DOHH2 (cell line): ENCODE results near the gene CNR2.
A peak's percentile ranks its signal among the peaks of the same experiment; 100 is the strongest.

Source experiments
- H3F3A ChIP-seq: fragments of 200-600 bp; sonication (generic), shearing (Covaris generic); 2 replicates; pipeline ENCODE4 v1.6.0; 2016; ENCODE audit warnings: antibody characterized with exemption, mild to moderate bottlenecking; ENCODE audit not compliant: control insufficient read depth, insufficient read depth
- H3K27ac ChIP-seq: fragments of 200-600 bp; sonication (generic); 2 replicates; pipeline ENCODE4 v1.5.1; 2014; ENCODE audit warnings: low read depth, mild to moderate bottlenecking, low read length, moderate library complexity
- H3K27me3 ChIP-seq: fragments of 200-600 bp; sonication (generic); 2 replicates; pipeline ENCODE4 v1.6.1; 2014; ENCODE audit warnings: mild to moderate bottlenecking, low read length, mixed read lengths; ENCODE audit not compliant: control insufficient read depth
- H3K36me3 ChIP-seq: fragments of 200-600 bp; sonication (generic); 2 replicates; pipeline ENCODE4 v1.6.1; 2014; ENCODE audit warnings: mild to moderate bottlenecking, low read length, moderate library complexity, mixed read lengths; ENCODE audit not compliant: control insufficient read depth
- H3K4me1 ChIP-seq: fragments of 200-600 bp; sonication (generic); 2 replicates; pipeline ENCODE4 v1.6.1; 2014; ENCODE audit warnings: mild to moderate bottlenecking, low read length, mixed read lengths; ENCODE audit not compliant: control insufficient read depth
- H3K4me2 ChIP-seq: fragments of 200-600 bp; sonication (generic); 2 replicates; pipeline ENCODE4 v1.6.0; 2014; ENCODE audit warnings: mild to moderate bottlenecking, low read length, moderate library complexity
- H3K4me3 ChIP-seq: fragments of 200-600 bp; sonication (generic); 2 replicates; pipeline ENCODE4 v1.5.1; 2014; ENCODE audit warnings: mild to moderate bottlenecking, low read length, mixed read lengths
- H3K79me2 ChIP-seq: fragments of 200-600 bp; sonication (generic); 2 replicates; pipeline ENCODE4 v1.6.1; 2014; ENCODE audit warnings: mild to moderate bottlenecking, low read length, mixed read lengths; ENCODE audit not compliant: control insufficient read depth
- H3K9me2 ChIP-seq: fragments of 200-600 bp; sonication (generic); replicated peaks from 2 replicates; pipeline ENCODE4 v1.6.1; 2014; ENCODE audit warnings: mild to moderate bottlenecking, low read length, mixed read lengths; ENCODE audit not compliant: control insufficient read depth
- H3K9me3 ChIP-seq: fragments of 200-600 bp; sonication (generic); 2 replicates; pipeline ENCODE4 v1.6.1; 2014; ENCODE audit warnings: antibody characterized with exemption, low read length, mixed read lengths; ENCODE audit not compliant: control insufficient read depth, insufficient read depth
- H4K20me1 ChIP-seq: fragments of 200-600 bp; sonication (generic); 2 replicates; pipeline ENCODE4 v1.6.0; 2014; ENCODE audit warnings: low read depth, mild to moderate bottlenecking, antibody characterized with exemption, low read length, moderate library complexity; ENCODE audit not compliant: control insufficient read depth, insufficient read depth
- CTCF ChIP-seq: fragments of 200-600 bp; sonication (generic); IDR thresholded peaks from one replicate; pipeline ENCODE4 v1.5.1; 2014; ENCODE audit warnings: antibody characterized with exemption, mild to moderate bottlenecking, low read depth, low read length; ENCODE audit not compliant: poor library complexity, severe bottlenecking
- EZH2phosphoT487 ChIP-seq: fragments of 200-600 bp; sonication (generic); IDR thresholded peaks from 2 replicates; pipeline ENCODE4 v1.6.1; 2017; ENCODE audit warnings: borderline replicate concordance, mild to moderate bottlenecking, antibody characterized with exemption, low read length, moderate library complexity, mixed read lengths

The CNR2 gene

GRCh38 chr1:23899070-23899469 is 14.1 kb downstream of the CNR2 start:
- Histone ChIP-seq H3K9me3 (no peaks in the 10 kb centered on the region), H3K27me3 (no peaks in the 10 kb centered on the region), H3F3A (peaks cover 18% of the 10 kb centered on the region), H4K20me1 (no peaks in the 10 kb centered on the region), H3K9me2 (no peaks in the 10 kb centered on the region), H3K4me2 (peak overlapping the region; percentile 53), H3K79me2 (peaks cover 44% of the 10 kb centered on the region), H3K4me1 (peaks cover 77% of the 10 kb centered on the region), H3K36me3 (peaks cover 28% of the 10 kb centered on the region), H3K4me3 (peak overlapping the region; percentile 24; the same call in 1 of the 2 replicates), H3K27ac (peak overlapping the region; percentile 15; the same call in 1 of the 2 replicates)
- TF ChIP-seq EZH2phosphoT487 = no peak
- no peak for TF ChIP-seq CTCF

- Histone ChIP-seq H3K27ac (peak overlapping the region; percentile 31), H3K4me2 (peak overlapping the region; percentile 59), H3K4me1 (peaks cover 84% of the 10 kb centered on the region), H3K4me3 (peak overlapping the region; percentile 34; the same call in 1 of the 2 replicates), H3K27me3 (no peaks in the 10 kb centered on the region), H4K20me1 (no peaks in the 10 kb centered on the region), H3K9me2 (no peaks in the 10 kb centered on the region), H3K9me3 (no peaks in the 10 kb centered on the region), H3K36me3 (peaks cover 17% of the 10 kb centered on the region), H3F3A (peaks cover 27% of the 10 kb centered on the region), H3K79me2 (peaks cover 27% of the 10 kb centered on the region)
- TF ChIP-seq CTCF (no peak), EZH2phosphoT487 (no peak)
These were observed 16.1 kb downstream of the CNR2 start for GRCh38 chr1:23897083-23897482.

GRCh38 chr1:23896491-23896890 is 16.7 kb downstream of the CNR2 start:
- peak overlapping the region; percentile 31 for H3K27ac ChIP-seq

More at GRCh38 chr1:23896491-23896890, 16.7 kb downstream of the CNR2 start:
- Histone ChIP-seq H3F3A (peaks cover 31% of the 10 kb centered on the region), H3K9me3 (no peaks in the 10 kb centered on the region), H3K4me3 (0 out of 2 replicates have a peak overlapping the region, but pooled peaks have one; percentile 34), H3K4me1 (peaks cover 87% of the 10 kb centered on the region), H3K79me2 (peaks cover 22% of the 10 kb centered on the region), H3K36me3 (peaks cover 13% of the 10 kb centered on the region), H3K27me3 (no peaks in the 10 kb centered on the region), H4K20me1 (no peaks in the 10 kb centered on the region), H3K4me2 (peak overlapping the region; percentile 59), H3K9me2 (no peaks in the 10 kb centered on the region)
- TF ChIP-seq EZH2phosphoT487 (no peak), CTCF (no peak)
